HG02798 (cell line): ENCODE results near the gene EFTUD2.

Source experiments
- ATAC-seq: cut with Tn5 transposase; IDR thresholded peaks from one replicate; pipeline ENCODE4 v1.9.1; 2021; ENCODE audit warnings: mild to moderate bottlenecking; ENCODE audit not compliant: unreplicated experiment, poor library complexity

EFTUD2 gene

DNA sequence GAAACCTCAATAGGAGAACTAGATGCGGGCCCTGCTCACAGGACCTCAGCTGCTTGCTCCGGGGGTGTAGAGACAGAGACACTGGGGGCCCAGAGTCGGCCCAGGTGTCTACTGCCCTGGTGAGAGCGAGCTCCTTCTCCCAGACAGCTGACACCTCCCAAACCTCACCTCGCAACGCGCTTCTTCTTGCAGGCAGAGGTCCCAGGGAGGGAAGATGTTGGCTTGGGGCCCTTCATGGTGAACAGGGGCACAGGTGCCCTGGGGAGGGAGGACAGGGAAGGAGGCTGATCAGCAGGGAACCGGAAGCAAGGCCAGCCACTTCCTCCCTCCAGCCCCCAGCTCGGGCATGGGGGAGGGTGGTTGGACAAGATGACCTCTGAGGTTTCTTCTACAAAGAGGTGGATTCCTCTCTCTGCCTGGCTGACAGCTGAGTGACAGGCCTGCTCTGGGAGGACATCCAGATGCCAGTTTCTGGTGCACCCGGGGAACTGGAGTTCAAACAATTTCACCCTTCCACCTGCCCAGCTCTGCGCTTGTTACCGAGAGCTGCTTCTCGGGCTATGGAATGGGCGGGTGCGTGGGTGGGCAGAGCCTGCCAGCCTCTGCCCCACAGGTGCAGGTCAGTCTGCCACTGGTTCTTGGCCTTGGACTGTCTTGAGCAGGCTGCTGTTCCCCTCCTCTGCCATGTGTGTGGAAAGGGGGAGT, 27.7 kb upstream of the EFTUD2 start:
- no peak for ATAC-seq

DNA sequence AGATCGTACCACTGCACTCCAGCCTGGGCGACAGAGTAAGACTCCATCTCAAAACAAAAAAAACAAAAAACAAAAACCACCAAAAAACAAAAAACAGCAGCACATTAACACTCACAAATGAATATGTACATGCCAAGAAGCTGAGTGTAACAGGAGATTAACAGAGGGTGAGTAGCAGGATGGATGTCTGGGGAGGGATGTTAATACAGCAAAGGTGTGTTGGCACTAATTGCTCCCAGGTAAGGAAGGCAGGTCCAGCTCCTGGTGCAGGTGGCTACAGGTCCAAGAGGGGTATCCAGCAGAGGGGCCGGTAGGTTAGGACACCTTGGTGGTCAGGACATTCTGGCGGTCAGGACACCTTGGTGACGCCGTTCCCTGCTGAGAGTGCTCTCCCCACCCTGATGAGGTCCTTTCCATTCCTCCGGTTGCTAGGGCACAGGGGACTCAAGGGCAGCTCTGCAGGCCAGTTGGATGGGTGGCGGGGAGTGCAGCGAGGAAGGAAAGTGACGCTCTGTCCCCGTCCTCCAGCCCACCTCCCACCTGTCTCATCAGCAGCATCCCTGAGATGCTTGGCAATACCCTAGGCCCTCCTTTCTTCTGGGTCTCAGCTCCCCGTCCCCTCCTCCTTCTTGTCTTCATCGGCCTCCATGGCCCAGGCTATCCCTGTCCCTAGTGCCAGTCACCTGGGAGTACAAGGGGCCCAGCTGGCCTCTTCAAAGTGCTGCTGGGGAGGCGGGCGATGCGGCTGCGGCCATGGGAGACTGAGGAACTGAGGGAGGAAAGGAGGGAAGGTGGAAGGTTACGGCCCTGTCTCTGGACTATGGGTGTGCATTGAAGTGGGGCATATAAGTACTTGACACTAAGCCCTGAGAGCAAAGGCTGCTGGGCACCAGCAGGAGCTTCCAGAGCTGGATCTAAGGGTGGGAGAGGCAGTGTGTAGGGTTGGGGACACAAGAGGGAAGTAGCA, 26.8 kb upstream of the EFTUD2 start:
- no peak for ATAC-seq

DNA sequence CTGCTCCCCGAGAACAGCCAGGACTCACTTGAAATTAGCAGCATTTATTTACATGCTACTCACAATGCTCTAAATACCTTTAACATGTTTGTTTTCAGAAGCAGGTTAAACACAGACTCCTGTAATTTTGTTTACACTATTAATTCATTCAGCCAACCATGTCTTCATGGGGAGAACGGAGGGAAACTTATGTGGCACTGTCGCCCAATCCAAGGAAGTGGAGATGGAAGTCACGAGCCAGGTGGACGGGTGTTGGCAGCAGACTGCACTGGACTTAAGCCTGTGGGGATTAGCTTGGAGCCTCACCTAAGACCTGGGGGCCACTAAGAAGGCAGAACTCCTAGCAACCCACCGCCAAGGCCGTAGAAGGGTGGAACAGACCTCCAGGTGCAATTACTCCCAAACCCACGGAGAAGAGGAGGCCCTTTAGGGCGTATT, 24.9 kb upstream of the EFTUD2 start:
- ATAC-seq: no peak

DNA sequence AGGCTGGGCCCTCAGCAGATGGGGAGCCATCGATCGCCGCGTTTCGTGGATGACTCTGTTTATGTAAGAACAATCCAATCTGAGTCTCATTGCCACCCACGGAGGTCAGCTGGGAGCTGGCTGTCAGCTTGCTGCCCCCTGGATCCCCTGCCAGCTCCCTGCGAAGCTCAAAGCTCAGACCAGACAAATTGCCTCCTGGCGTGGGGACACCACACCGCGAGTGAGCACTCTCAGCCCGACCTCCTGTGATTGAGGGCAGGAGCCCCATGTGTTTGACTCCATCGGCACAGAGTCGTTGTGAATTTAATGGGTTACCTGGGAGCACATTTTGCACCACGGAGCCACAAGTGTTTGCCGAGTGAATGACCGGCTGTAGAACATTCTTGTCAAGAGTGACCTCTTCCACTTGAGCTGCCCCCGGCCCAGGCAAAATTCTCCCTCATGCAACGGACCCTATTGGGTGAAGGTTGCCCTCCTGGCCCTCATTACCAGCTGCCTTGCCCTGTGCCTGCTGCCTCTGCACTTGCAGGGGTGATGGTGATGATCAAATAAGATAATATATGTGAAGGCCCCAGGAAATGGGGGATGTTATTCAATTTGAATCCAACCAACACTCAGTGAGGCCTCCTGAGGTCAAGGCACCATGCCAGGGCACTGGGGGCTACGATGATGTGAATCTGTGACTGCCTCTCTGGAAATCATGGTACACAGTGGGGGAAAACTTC, 23.7 kb upstream of the EFTUD2 start:
- no peak for ATAC-seq

DNA sequence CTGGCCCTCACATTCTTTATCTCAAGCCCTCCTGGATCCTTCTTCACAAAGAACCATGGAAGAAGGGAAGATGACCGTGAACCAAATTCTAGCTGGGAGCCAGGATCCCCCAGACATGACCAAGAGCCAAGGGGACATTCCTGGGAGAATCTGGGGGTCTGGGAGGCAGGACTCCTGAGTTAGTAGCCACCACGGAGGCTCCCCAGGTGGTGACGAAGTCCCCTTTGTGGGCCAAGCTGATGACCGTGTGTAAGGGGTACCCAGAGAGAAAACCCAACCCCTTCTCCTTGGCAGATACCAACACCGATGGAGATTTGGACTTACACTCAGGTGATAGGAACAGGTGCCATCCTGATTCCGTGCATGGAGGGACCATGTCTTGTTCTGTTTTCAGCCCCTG, 22.9 kb upstream of the EFTUD2 start:
- no peak for ATAC-seq

DNA sequence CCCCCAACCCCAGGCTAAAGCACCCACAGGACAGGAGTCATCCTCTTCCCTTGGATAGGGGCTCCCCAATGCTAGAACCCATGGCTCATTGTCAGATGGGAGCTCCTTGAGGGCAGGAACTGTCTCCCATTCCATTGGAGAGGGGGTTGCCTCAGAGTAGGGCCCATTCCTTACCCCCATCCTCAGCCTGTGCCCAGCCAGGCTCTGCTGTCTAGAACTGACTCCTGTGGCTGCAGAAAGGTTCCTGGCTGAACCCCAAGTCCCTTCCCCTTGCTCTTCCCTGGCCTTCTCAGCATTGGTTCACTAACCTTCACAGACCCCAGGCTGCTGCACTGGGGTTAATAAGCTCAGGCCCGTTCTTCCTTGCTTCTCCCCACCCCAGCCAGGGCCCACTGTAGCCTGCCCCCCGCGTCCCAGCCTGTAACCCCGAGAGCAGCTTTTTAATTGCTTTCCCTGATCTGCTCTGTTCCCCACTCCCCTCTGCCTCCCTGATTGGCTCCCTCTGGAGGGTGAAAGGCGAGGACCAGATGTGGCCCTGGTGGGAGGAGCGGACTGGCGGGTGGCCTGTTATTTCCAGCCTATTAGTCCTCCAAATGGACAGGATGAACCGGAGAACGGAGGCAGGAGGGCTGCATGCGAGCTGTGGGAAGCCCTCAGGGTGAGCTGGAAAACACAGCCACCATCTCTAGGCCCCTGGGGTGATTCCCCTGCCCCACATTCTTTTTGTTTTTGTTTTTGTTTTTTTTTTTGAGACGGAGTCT, 22.1 kb upstream of the EFTUD2 start:
- no peak for ATAC-seq

DNA sequence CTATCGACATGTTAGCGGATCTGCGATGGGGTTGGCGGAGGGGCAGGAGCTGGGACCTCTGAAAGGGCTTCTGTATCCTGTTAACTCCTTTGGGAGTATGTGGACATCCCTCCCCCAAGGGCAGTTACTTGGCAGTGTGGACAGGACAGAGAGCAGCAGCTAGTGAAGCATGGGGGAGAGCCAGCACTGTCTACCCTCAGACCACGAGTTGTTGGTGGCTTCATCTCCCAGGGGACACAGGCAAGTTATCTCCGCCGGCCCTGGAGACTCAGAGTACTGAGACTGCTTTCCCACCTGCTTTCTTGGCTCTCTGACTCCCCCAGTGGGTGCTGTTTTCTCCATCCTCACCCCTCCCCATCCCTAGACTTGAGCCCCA, 21.3 kb upstream of the EFTUD2 start:
- ATAC-seq: no peak

DNA sequence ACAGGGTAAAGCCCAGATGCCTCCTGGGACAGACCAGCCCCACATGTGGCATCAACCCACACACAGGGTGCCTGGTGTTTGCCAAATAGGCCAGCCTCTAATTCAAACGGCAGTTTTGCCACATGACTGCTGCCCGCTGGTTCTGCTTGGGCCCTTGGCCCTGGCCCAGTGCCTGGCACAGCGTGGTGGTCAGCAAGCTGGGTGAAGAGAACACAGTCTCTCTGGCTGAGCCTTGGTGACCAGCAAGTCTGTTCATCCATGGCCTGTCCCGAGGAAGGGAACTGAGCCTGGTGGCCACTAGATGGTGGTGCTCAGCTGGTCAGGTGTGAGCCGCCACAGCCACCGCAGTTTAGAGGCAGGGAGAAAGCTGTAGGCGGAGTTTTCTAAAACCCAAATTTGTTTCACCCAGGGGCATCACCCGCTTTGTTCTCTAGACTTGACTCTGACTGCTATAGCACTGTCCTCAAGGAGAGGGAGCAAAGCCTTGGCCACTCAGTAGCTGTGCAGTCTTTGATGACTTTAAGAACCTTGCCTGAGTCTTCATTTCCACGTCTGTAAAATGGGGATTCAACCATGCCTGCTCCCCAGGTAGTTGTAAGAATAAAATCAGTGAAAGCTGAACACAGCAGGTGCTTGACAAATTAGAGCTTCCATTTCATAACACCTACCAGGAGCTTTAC, 20.8 kb upstream of the EFTUD2 start:
- peak; percentile 82 for ATAC-seq

DNA sequence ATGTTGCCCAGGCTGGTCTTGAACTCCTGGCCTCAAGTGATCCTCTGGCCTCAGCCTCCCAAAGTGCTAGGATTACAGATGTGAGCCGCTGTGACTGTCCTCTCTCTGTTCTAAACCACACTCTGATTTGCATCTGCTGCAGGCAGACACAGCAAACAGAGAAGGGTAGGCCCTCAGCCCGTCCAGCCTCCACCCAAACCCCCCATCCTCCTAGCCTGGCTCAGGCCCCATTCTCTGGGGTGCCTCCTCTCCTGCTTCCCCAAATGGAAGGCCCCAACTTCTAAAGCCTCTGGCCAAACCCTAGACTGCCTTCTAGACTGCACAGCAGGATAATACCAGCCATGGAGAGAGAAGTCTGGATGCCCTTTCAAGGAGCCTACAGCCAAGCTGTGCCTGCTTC, 20.2 kb upstream of the EFTUD2 start:
- no peak for ATAC-seq

DNA sequence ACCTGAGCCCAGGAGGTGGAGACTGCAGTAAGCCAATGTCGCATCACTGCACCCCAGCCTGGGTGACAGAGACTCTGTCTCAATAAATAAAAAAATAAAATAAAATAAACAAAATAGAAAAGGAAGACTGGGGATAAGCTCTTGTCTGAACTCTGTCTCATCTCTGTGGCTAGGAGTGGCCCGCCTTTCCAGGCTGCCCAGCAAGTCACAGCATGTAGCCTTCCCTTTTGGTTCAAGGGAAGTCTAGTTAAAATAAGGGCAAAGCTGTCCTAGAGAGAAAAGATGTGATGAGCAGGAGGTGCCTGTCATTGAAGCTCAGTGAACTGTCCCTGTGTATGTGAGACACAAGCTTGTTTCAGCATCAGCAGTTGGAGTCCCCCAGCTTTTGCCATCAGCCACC, 18.8 kb upstream of the EFTUD2 start:
- no peak for ATAC-seq

DNA sequence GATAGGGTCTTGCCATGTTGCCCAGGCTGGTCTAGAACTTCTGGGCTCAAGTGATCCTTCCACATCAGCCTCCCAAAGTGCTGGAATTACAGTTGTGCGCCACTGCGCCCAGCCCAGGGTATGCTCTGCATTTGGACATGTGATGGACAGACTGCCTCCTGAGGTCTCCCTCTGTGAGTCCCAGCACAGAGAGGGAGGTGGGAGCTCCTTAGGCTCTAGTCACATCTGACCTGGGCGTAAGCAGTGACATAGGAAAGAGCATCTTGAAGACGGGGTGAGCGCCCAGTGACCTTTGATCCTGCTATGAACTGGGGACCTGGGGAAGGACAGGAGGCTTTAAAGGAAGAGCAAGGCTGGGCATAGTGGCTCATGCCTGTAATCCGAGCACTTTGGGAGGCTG, 18.2 kb upstream of the EFTUD2 start:
- no peak for ATAC-seq

DNA sequence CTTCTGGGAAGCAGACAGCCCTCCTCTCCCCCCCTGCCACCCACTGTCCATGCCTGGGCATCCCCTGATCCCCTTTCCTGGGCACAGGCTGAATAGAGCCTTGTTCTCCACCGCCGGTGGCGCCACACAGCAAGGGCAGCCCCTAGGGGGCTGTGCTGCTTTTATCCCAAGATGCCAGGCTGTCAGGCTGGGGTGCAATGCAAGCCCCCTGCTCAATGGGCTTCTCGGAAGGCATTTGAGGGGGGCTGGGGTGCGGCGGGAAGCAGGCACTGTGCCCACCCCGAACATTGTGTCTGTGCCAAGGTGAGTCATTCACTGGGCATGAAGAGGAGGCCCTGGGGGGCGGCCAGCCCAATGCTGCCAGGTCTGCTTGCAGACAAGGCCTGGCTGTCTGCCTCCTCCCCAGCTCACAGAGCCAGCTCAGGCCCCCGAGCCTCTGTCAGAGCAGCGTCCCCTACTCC, 17.6 kb upstream of the EFTUD2 start:
- no peak for ATAC-seq

DNA sequence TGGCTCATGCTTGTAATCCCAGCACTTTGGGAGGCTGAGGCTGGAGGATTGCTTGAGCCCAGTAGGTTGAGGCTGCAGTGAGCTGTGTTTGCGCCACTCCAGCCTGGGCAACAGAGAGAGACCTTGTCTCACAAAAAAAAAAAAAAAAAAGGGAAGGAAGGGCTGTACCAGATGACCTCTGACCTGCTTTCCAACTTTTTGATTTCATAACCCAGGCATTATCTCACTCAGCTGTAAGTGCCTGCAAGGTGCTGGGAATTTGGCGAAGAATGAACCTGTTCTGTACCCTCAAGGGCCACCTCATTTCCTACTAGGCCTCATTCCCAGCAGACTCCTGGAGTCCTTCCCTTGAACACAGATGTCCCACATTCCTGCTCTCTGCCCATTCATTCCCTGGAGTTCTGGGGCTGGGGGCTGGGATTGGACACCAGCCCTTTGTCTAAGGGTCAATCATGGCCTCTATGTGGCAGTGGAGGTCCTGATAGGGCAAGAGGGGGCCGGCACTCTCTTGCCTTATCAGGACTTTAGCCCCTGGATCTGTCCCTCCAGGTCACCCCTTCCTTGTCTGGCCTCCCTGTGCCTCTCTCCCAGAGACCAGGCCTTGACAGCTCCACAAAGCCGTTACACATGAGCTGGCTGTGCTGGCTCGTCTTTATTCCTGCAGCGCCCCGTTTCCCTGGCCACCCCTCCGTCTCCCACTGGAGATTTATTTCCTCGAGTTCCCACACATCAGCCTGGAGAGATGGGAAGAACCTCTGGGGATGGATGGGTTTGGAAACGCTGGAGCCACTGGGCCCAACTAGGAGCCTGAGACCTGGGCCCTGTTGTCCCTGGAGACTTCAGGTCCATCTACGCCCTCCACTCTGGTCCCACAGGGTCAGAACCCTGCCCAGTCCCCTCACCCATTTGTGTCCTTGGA, 16.9 kb upstream of the EFTUD2 start:
- ATAC-seq: no peak

DNA sequence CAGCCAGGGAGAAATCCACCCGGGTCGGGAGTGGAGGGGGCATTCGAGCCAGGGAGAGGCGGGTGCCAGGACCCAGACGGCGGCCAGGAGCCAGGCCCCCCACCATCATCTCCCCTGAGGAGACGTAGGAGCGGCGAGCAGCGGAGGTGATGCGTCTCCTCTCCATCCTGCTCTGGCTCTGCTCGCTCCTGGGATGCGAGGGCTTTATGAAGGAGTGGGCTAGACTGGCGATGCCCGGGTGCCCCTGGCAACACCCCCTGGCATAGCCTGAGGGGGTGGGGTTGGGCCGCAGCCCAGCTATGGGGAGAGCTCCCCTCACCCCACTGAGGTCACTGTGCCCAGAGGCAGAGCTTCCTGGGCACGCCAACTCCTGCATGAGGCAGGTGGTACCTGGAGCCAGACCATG, 16.1 kb upstream of the EFTUD2 start, which contains the start of gene GFAP:
Gene GFAP (minus strand): TSS at position 180 of the 406 bp plus-strand sequence. CDS start 14 bp downstream, at position 166.
- ATAC-seq: no peak

DNA sequence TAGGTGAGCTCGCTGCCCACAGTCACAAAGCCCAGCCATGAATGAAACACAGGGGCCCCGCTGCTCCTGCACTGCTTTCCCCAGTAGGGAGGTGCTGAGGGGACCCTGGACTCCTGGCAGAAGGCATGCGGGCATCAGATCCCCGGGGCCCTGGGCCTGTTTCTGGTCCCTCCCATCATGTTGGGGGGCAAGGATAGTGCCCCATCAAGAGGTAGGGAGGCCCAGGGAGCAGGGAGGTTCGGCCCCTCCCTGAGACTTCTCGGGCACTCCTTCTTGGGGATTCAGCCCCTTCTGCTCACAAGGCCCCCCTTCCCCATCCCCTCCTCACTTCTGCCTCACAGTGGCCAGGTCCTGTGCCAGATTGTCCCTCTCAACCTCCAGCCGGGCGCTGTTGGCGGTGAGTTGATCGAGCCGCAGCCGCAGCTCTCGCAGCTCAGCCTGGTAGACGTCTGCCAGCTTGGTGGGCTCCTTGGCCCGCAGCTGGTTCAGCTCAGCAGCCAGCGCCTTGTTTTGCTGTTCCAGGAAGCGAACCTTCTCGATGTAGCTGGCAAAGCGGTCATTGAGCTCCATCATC, 15.5 kb upstream of the EFTUD2 start:
- ATAC-seq: no peak

DNA sequence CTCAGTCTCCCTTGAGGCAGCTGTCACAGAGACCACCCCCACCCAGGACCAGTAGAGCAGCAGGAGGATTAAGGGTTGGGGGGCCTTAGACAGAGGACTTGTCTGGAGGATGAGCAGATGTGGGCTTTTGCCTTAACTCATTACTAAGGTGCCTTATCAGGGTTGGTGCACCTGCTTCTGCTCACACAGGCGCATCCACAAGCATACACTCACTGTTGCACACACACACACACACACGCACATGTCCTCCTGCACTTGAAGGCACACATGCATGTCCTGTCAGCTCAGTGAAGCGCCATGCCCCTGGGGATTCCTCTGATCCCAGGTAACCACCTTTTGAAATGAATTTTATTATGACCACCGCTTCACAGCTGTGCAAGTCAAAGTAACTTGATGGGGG, 14.9 kb upstream of the EFTUD2 start:
- ATAC-seq: no peak

DNA sequence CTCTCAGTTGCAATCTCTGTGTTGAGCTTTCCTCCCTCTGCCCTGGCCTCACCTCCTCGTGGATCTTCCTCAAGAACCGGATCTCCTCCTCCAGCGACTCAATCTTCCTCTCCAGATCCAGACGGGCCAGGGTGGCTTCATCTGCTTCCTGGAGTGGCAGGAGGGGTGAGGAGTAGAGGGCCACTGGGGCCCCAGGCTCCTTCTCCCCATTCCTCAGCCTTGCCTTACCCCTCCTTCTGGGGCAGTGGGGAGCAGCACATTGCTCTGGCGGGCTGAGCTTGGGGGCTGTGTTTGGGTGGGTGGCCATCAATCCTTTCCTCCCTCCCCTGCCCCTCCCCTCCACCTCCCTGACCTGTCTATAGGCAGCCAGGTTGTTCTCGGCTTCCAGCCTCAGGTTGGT, 14.4 kb upstream of the EFTUD2 start:
- no peak for ATAC-seq
